Urothelium cell line (cell line): ENCODE results near the gene SYNJ1.

ENCODE experiments used
- DNase-seq: peaks from one replicate; pipeline ENCODE4 v3.0.0; 2011; ENCODE audit warnings: low spot score, mixed read lengths
- FAIRE-seq: peaks from 2 replicates; lab custom pipeline; 2011; peaks lifted over from hg19 to GRCh38; lab: Jason Lieb, UNC

The SYNJ1 gene

GRCh38 chr21:32584472-32584871 is 143.3 kb downstream of the SYNJ1 start:
- no peak for FAIRE-seq
- DNase-seq, result no peak

GRCh38 chr21:32581732-32582131 is 146.1 kb downstream of the SYNJ1 start:
- FAIRE-seq, result no peak

GRCh38 chr21:32580949-32581348 is 146.9 kb downstream of the SYNJ1 start:
- FAIRE-seq (no peak), DNase-seq (no peak)

More at GRCh38 chr21:32581732-32582131, 146.1 kb downstream of the SYNJ1 start:
- DNase-seq, result no peak
